Upper lobe of left lung (tissue), 6 donors: Measurements from ENCODE around the gene LRP4. TPM values are rescaled to one million over a fixed set of nuclear protein-coding genes. Genes with fewer than 3 reads are reported as not detected.

Source experiments
- ATAC-seq, 2 donors: fragments of 200-7000 bp; cut with Tn5 transposase; one replicate each; pipeline ENCODE4 v1.9.1; 2022; ENCODE audit warnings: mild to moderate bottlenecking in 2 of 2, moderate library complexity in 2 of 2; ENCODE audit not compliant: low FRiP score in 2 of 2
- DNase-seq, 2 donors: peaks; one replicate each; pipeline ENCODE4 v3.0.0-alpha.2; 2019 to 2020
- H3K27ac ChIP-seq, 4 donors: fragments of 200-600 bp; sonication (generic); one replicate each; pipeline ENCODE4 v1.5.1; 2016 to 2019
- H3K27me3 ChIP-seq, 4 donors: fragments of 200-600 bp; sonication (generic); one replicate each; pipeline ENCODE4 v1.5.1; 2017 to 2019
- H3K36me3 ChIP-seq, 4 donors: fragments of 200-600 bp; sonication (generic); one replicate each; pipeline ENCODE4 v1.5.1; 2016 to 2019
- H3K4me1 ChIP-seq, 4 donors: fragments of 200-600 bp; sonication (generic); one replicate each; pipeline ENCODE4 v1.5.1; 2018 to 2019
- H3K4me3 ChIP-seq, 4 donors: fragments of 200-600 bp; sonication (generic); one replicate each; pipeline ENCODE4 v1.5.1; 2017 to 2019; ENCODE audit warnings: mild to moderate bottlenecking in 2 of 4, moderate library complexity in 1 of 4
- H3K9me3 ChIP-seq, 4 donors: fragments of 200-600 bp; sonication (generic); one replicate each; pipeline ENCODE4 v1.5.1; 2018 to 2019
- CTCF ChIP-seq, 6 experiments: fragments of 450-650 bp in 4 of 6; fragments of 200-600 bp in 2 of 6; sonication (generic) in 2 of 6; IDR thresholded peaks; one replicate each; pipeline ENCODE4 v1.5.1; 2016 to 2019; ENCODE audit warnings: antibody characterized with exemption in 6 of 6
- EP300 ChIP-seq, 4 donors: sonication (generic); formaldehyde crosslinking; IDR thresholded peaks; one replicate each; pipeline ENCODE4 v1.5.1; 2017; ENCODE audit warnings: antibody characterized with exemption in 4 of 4, control low read depth in 2 of 4
- POLR2A ChIP-seq, 4 donors: fragments of 450-650 bp; IDR thresholded peaks; one replicate each; pipeline ENCODE4 v1.5.1; 2016 to 2017; ENCODE audit warnings: antibody characterized with exemption in 4 of 4, mild to moderate bottlenecking in 2 of 4
- POLR2AphosphoS5 ChIP-seq, 2 donors: sonication (generic); formaldehyde crosslinking; IDR thresholded peaks; one replicate each; pipeline ENCODE4 v1.5.1; 2017; ENCODE audit warnings: antibody characterized with exemption in 2 of 2
- WGBS, 2 donors: methylation state at CpG; one replicate each; pipeline ENCODE4 v1.1.5; 2017 to 2018; 5-methylcytosine and 5-hydroxymethylcytosine counted together
- total RNA-seq, 6 donors: library from RNA; depleted of rRNA in 4 of 6; stranded (reverse); fragments of >200 nt in 4 of 6; gene quantifications; one replicate each; pipeline versions ENCODE4 v1.1.0 to v1.2.1, GENCODE V29; 2016 to 2021
- donor health status: DM: no; HTN: no; CAD: no; lungs with moderate emphysema.
- donor health status: DM: no; HTN: yes; CAD: no; lungs with severe emphysema.

Gene LRP4
- total RNA-seq, 6 donors from 2014 or later = 2.6 to 8.8 (median 5.2) TPM

GRCh38 chr11:46895821-46896220, 22.5 kb downstream of the LRP4 start:
- Histone ChIP-seq H3K27ac (no peak overlapping the region), H3K36me3 (peaks cover 0 to 31% (median 0%) of the 10 kb centered on the region in 4 donors), H3K9me3 (no peaks in the 10 kb centered on the region), H3K4me3 (no peak overlapping the region), H3K4me1 (peaks cover 0 to 18% (median 0%) of the 10 kb centered on the region in 4 donors), H3K27me3 (no peaks in the 10 kb centered on the region)
- DNase-seq (peak; percentile 56 to 73), ATAC-seq (peak; percentile 34 to 79)
- WGBS, 2 donors = 67 to 82% methylated on average over 8 to 10 of the region's 10 CpGs
- no peak for TF ChIP-seq POLR2AphosphoS5 (IDR thresholded peaks at IDR 0.05)
- TF ChIP-seq CTCF (IDR thresholded peaks at IDR 0.05) = no peak
- no peak for TF ChIP-seq POLR2A (IDR thresholded peaks at IDR 0.05)
- no peak for TF ChIP-seq EP300 (IDR thresholded peaks at IDR 0.05)

- Histone ChIP-seq H3K4me3 (no peak overlapping the region), H3K27ac (no peak overlapping the region), H3K27me3 (no peaks in the 10 kb centered on the region), H3K36me3 (peaks cover 0 to 31% (median 0%) of the 10 kb centered on the region in 4 donors), H3K9me3 (no peaks in the 10 kb centered on the region), H3K4me1 (peaks cover 0 to 18% (median 0%) of the 10 kb centered on the region in 4 donors)
- TF ChIP-seq POLR2A (IDR thresholded peaks at IDR 0.05) (no peak), POLR2AphosphoS5 (IDR thresholded peaks at IDR 0.05) (no peak), CTCF (IDR thresholded peaks at IDR 0.05) (no peak), EP300 (IDR thresholded peaks at IDR 0.05) (no peak)
- ATAC-seq = no peak
- WGBS, 2 donors = 94 to 97% methylated on average over 10 of the region's 10 CpGs
- peak in 1 of 2 donors; percentile 58 for DNase-seq
Measured at GRCh38 chr11:46894961-46895360, 23.4 kb downstream of the LRP4 start.

- ATAC-seq = no peak
- WGBS, 2 donors = 91 to 95% methylated on average over 10 to 16 of the region's 16 CpGs
- no peak overlapping the region for H3K4me3 ChIP-seq
- no peak for TF ChIP-seq POLR2AphosphoS5 (IDR thresholded peaks at IDR 0.05)
- no peak for TF ChIP-seq POLR2A (IDR thresholded peaks at IDR 0.05)
- no peak for TF ChIP-seq CTCF (IDR thresholded peaks at IDR 0.05)
- TF ChIP-seq EP300 (IDR thresholded peaks at IDR 0.05) = no peak
- peaks cover 0 to 27% (median 0%) of the 10 kb centered on the region in 4 donors for H3K36me3 ChIP-seq
- peaks cover 0 to 18% (median 0%) of the 10 kb centered on the region in 4 donors for H3K4me1 ChIP-seq
- H3K27ac ChIP-seq = no peak overlapping the region
- no peak for DNase-seq
- no peaks in the 10 kb centered on the region for H3K9me3 ChIP-seq
- no peaks in the 10 kb centered on the region for H3K27me3 ChIP-seq
Measured at GRCh38 chr11:46894506-46894905, 23.8 kb downstream of the LRP4 start.

GRCh38 chr11:46892838-46893237, 25.5 kb downstream of the LRP4 start:
- Histone ChIP-seq H3K27me3 (no peaks in the 10 kb centered on the region), H3K4me3 (no peak overlapping the region), H3K4me1 (peaks cover 0 to 12% (median 0%) of the 10 kb centered on the region in 4 donors), H3K9me3 (no peaks in the 10 kb centered on the region), H3K36me3 (peaks cover 0 to 20% (median 0%) of the 10 kb centered on the region in 4 donors), H3K27ac (no peak overlapping the region)
- no peak for ATAC-seq
- WGBS, 2 donors = 50 to 87% methylated on average over 2 to 9 of the region's 9 CpGs
- TF ChIP-seq POLR2AphosphoS5 (IDR thresholded peaks at IDR 0.05) = no peak
- no peak for DNase-seq

GRCh38 chr11:46892109-46892508, 26.2 kb downstream of the LRP4 start:
- no peaks in the 10 kb centered on the region for H3K27me3 ChIP-seq
- peaks cover 0 to 12% (median 0%) of the 10 kb centered on the region in 4 donors for H3K4me1 ChIP-seq
- no peak overlapping the region for H3K27ac ChIP-seq
- DNase-seq = no peak
- H3K9me3 ChIP-seq = no peaks in the 10 kb centered on the region
- H3K4me3 ChIP-seq = no peak overlapping the region
- no peak for TF ChIP-seq EP300 (IDR thresholded peaks at IDR 0.05)
- no peak for TF ChIP-seq POLR2A (IDR thresholded peaks at IDR 0.05)
- TF ChIP-seq POLR2AphosphoS5 (IDR thresholded peaks at IDR 0.05) = no peak
- TF ChIP-seq CTCF (IDR thresholded peaks at IDR 0.05) = no peak
- 98% methylated on average over 2 of the region's 2 CpGs for WGBS, 2 donors
- peaks cover 0 to 20% (median 0%) of the 10 kb centered on the region in 4 donors for H3K36me3 ChIP-seq
- ATAC-seq = no peak
